Cerebellar cortex (tissue), 1 donor: ENCODE data around the gene ASB16.

Source experiments
- DNase-seq: peaks from one replicate; pipeline ENCODE4 v3.0.0-alpha.2; 2015; ENCODE audit warnings: low spot score

Gene ASB16

GRCh38 chr17:44210342-44211192 lies 40.1 kb downstream of the ASB16 start:
- DNase-seq = peak; percentile 80

- DNase-seq = no peak
These were observed 41.1 kb downstream of the ASB16 start for GRCh38 chr17:44211281-44212265.

- DNase-seq = no peak
These were observed 42.3 kb downstream of the ASB16 start for GRCh38 chr17:44212507-44213402.

GRCh38 chr17:44213403-44214229 lies 43.1 kb downstream of the ASB16 start:
- no peak for DNase-seq

GRCh38 chr17:44214230-44214494 lies 43.7 kb downstream of the ASB16 start:
- DNase-seq = no peak

GRCh38 chr17:44214896-44215295 lies 44.4 kb downstream of the ASB16 start:
- no peak for DNase-seq

- DNase-seq = no peak
These were observed 45.7 kb downstream of the ASB16 start for GRCh38 chr17:44216173-44216572.

- DNase-seq = no peak
These were observed 46.2 kb downstream of the ASB16 start for GRCh38 chr17:44216694-44217093.

GRCh38 chr17:44217738-44218343 lies 47.3 kb downstream of the ASB16 start:
- DNase-seq = no peak

GRCh38 chr17:44218344-44219107 lies 48.0 kb downstream of the ASB16 start:
- peak; percentile 88 for DNase-seq

- DNase-seq = peak; percentile 40
These were observed 48.7 kb downstream of the ASB16 start for GRCh38 chr17:44219108-44219615.

GRCh38 chr17:44219616-44220212 lies 49.2 kb downstream of the ASB16 start, which contains the start of gene UBTF:
Gene UBTF, minus strand, starts transcription at chr17:44219675. Its CDS starts 1,446 bp downstream, at chr17:44218229.
- DNase-seq = peak; percentile 47

GRCh38 chr17:44220213-44221083 lies 49.9 kb downstream of the ASB16 start:
- peak; percentile 31 for DNase-seq

GRCh38 chr17:44221084-44221861 lies 50.8 kb downstream of the ASB16 start:
- peak; percentile 87 for DNase-seq

GRCh38 chr17:44221862-44222111 lies 51.3 kb downstream of the ASB16 start:
- DNase-seq = no peak

GRCh38 chr17:44222112-44222869 lies 51.8 kb downstream of the ASB16 start:
- DNase-seq = peak; percentile 95
